Epithelial cell of proximal tubule (primary cell): ENCODE results near the gene ERBB2. TPM values are rescaled to one million over a fixed set of nuclear protein-coding genes. Genes with fewer than 3 reads are reported as not detected.

Experiments used
- DNase-seq: peaks from one replicate; pipeline ENCODE4 v3.0.0-alpha.2; 2011; ENCODE audit warnings: low read depth
- H3K4me3 ChIP-seq: 2 replicates; pipeline ENCODE4 v1.5.1; 2011; ENCODE audit warnings: low read depth, mild to moderate bottlenecking, low read length
- total RNA-seq: library from RNA; depleted of rRNA; stranded (reverse); fragments of >200 nt; gene quantifications from 2 replicates; pipeline ENCODE4 v1.2.3, GENCODE V29; 2015
- TF ChIP-seq, protein P1 (sequence below): conservative IDR thresholded peaks from 2 replicates; pipeline ENCODE4 v1.5.1; 2012; ENCODE audit warnings: low read depth, mild to moderate bottlenecking, low read length

The ERBB2 gene
- total RNA-seq, 1 donor from 2014 or later = 53.3 TPM

DNA sequence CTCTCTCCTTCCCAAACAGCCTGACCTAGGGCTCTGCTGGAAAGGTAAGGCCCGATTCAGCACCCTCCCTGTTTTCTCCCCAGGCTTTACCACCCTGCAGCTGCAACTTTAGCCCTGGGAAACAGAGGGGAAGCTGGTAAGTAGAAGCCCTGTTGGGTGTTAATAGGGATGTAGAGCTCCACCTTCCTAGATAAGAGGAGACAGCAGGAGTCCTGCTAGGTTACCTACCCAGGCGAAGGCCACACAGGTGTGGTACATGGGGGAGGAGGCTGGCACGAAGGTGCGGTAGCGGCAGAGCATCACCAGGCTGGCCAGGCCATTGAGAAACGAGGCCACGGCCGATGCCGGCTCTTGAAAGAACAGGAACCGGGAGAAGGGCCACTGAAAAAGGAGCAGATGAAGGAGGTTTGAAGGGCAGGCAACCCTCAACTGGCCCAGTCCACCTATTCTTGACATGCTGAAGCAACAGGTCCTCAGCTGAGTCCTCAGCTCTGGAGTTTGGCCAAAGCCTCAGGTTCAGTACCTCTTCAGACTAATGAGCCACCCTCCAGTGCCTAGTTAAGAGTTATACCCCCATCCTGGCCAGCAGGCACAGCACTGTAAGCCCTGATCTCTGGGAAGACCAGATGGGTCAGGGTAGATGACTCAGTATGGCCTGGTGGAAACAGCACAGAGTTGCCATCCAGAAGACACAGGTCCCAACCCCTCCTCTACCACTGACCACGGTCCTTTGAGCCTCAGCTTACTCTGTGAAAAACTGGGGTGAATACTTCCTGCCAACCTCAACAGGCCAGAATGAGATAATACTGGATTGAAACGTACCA is 15.3 kb upstream of the ERBB2 start:
- no peak for DNase-seq
- H3K4me3 ChIP-seq = no peak overlapping the region
- TF ChIP-seq, protein P1, sequence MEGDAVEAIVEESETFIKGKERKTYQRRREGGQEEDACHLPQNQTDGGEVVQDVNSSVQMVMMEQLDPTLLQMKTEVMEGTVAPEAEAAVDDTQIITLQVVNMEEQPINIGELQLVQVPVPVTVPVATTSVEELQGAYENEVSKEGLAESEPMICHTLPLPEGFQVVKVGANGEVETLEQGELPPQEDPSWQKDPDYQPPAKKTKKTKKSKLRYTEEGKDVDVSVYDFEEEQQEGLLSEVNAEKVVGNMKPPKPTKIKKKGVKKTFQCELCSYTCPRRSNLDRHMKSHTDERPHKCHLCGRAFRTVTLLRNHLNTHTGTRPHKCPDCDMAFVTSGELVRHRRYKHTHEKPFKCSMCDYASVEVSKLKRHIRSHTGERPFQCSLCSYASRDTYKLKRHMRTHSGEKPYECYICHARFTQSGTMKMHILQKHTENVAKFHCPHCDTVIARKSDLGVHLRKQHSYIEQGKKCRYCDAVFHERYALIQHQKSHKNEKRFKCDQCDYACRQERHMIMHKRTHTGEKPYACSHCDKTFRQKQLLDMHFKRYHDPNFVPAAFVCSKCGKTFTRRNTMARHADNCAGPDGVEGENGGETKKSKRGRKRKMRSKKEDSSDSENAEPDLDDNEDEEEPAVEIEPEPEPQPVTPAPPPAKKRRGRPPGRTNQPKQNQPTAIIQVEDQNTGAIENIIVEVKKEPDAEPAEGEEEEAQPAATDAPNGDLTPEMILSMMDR = no peak

DNA sequence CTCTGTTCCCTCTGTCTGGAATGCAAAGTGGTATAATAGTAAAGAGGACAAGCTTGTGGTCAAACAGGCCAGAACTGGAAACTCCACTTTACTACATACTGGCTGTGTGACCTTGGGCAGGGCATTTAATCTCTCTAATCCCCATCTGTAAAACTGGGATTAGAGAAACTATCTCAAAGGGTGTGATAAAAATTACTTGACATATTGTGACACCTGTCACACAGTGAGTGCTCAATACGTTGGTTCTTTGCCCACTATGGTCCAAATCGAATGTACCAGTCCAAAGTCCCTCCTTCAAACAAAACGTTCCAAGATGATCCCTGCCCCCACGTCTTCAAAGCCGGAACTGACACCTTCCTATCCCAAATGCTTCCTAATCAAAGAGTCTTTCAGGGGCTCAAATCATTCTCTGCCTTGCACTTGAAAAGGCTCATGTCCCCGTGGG is 12.7 kb upstream of the ERBB2 start:
- no peak for DNase-seq
- TF ChIP-seq, protein P1 = no peak

DNA sequence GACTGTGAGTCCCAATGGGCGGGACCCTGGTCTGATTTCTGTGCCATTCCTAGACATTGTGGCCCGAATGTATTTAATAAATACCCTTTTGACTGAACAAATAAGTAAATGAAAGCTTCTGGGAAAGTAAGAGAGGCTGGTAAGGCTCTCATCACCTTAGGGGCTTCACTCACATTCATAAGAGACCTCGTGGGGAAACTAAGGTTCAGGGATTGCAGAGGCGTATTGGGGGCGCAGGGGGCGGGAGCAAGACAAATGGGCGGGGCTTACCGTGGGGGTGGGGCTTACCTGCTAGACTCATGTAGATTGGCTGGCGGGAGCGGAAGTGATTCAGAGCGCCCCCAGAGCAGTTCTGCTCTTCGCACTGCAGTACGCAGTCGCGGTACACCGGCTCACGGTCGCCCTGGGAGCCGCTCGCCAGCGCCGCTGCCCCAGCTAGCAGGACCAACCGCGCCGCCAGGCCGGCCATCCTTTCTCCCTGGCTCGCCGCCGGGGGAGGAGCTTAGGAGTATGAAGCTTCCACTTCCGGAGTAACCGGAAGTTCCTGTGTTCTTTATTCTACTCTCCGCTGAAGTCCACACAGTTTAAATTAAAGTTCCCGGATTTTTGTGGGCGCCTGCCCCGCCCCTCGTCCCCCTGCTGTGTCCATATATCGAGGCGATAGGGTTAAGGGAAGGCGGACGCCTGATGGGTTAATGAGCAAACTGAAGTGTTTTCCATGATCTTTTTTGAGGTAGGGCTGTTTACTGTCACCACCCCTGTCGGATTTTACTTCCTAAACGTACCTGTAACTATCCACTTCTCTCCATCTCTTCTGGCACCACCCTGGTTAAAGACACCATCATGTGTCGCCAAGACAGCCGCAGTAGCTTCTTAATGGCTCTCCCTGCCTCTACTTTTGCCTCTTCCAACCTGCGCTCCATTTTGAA is 12.1 kb upstream of the ERBB2 start, which contains the start of gene PGAP3:
Gene PGAP3, minus strand, starts transcription at position 512 of the 929 bp plus-strand sequence. Its CDS starts 43 bp downstream, at position 469.
- TF ChIP-seq, protein P1 = no peak
- peak; percentile 49 for DNase-seq
- H3K4me3 ChIP-seq = peak within 1 kb of the TSS; percentile 69

More for the DNA sequence above, 12.7 kb upstream of the ERBB2 start:
- H3K4me3 ChIP-seq = peak overlapping the region; percentile 69

DNA sequence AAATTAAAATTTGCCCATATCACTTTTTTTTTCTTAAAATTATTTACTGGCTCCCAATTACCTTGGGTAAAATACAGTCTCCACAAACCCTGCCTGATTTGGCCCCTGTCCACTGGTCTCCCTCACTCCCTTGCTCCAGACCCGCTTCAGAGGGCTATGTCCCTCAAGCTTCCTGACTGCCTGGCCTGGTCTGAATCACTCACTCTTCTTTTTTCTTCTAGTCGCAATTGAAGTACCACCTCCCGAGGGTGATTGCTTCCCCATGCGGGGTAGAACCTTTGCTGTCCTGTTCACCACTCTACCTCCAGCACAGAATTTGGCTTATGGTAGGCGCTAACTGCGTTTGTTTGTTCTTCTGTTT is 11.4 kb upstream of the ERBB2 start:
- peak overlapping the region; percentile 69 for H3K4me3 ChIP-seq
- TF ChIP-seq, protein P1 = no peak
- DNase-seq = no peak

DNA sequence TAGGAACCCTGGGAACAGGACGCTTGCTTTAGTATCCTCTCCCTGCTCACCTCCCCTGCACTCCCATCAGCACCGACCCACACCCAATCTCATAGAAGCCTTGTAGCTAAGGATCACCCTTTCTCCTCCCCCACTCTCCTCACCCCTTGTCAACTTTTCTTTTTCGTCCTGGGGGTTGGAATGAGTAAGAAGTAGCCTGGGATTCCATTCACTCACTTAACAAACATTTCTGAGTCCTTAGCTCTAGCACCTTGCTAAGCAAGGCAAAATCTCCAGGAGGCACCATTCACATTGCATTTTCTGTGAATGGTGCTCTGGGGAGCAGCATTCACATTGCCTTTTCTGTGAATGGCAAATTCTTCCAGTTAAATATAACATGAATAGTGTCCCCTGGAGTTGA is 10.9 kb upstream of the ERBB2 start:
- TF ChIP-seq, protein P1 = peak; percentile 13
- no peak for DNase-seq
- H3K4me3 ChIP-seq = peak overlapping the region; percentile 69

DNA sequence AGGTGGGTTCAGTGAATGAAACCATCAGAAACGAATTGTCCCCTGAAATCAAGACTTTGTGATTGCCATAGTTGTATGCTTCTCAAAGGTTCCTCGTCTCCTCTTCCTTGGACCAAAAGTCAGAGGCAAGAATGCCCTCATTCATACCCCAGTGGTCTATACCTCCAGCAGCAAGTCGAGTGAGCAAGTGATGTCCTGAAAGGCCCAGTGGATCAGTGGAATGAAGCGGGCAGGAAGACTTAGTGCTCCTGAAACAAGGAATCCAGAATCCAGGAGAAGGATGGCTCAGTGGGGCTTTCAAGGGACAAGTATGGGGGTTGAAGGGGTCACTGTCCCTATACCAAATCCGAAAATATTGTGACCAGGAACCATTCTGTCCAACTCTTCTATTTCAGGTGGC is 5.3 kb upstream of the ERBB2 start:
- DNase-seq = no peak
- no peak overlapping the region for H3K4me3 ChIP-seq
- TF ChIP-seq, protein P1 = no peak
